ENCODE measurements around the gene KSR2.

KSR2 gene

DNA sequence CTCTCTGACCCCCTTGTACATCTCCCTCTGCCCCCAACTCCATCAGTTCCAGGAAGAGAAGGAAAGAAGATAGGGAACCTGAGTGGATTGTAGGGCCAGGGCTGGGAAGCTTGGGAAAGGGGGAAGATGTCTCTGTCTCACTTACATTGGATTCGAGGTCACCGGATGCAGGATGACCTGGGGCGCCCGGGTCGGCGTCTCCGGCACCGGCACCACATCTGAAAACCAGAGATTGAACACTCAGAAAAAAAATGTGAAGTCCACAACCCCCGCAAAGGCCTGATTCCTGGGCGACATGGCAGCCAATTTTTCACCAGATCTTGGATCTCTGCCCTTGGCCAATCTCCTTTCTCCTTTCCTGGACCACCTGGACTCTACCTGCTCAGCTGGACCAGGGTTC, 438.0 kb downstream of the KSR2 start:
- no peak overlapping the region for H3K4me3 ChIP-seq (ENCODE audit: low read depth, low read length)
- DNase-seq (ENCODE audit: low read depth): no peak
- TF ChIP-seq, protein P1, sequence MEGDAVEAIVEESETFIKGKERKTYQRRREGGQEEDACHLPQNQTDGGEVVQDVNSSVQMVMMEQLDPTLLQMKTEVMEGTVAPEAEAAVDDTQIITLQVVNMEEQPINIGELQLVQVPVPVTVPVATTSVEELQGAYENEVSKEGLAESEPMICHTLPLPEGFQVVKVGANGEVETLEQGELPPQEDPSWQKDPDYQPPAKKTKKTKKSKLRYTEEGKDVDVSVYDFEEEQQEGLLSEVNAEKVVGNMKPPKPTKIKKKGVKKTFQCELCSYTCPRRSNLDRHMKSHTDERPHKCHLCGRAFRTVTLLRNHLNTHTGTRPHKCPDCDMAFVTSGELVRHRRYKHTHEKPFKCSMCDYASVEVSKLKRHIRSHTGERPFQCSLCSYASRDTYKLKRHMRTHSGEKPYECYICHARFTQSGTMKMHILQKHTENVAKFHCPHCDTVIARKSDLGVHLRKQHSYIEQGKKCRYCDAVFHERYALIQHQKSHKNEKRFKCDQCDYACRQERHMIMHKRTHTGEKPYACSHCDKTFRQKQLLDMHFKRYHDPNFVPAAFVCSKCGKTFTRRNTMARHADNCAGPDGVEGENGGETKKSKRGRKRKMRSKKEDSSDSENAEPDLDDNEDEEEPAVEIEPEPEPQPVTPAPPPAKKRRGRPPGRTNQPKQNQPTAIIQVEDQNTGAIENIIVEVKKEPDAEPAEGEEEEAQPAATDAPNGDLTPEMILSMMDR (conservative IDR thresholded peaks at IDR 0.05; ENCODE audit: low read depth, low read length): no peak

- H3K4me3 ChIP-seq (ENCODE audit: low read depth, low read length): no peak overlapping the region
- DNase-seq (ENCODE audit: low read depth): no peak
- TF ChIP-seq, protein P1 (conservative IDR thresholded peaks at IDR 0.05; ENCODE audit: low read depth, low read length): no peak
Measured at GRCh38 chr12:117528538-117528937, 440.3 kb downstream of the KSR2 start.

DNA sequence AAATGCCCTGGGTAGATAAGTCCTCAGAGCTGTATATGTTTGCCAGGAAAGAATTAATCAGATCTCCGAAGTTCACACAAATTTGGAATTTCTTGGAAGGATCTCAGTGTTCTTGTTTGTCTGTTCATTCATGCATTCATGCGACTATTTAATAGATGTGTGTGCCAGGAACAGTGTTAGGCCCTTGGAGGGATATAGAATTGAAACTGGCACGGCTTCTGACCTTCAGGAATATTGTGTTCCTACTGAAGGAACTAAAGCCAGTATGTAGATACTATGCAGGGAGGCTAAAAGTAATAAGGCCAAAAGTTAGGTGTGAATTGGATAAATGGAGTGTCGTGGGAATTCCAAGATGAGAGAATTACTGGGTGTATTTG, 441.3 kb downstream of the KSR2 start:
- no peak for DNase-seq (ENCODE audit: low read depth)
- H3K4me3 ChIP-seq (ENCODE audit: low read depth, low read length): no peak overlapping the region
- TF ChIP-seq, protein P1 (conservative IDR thresholded peaks at IDR 0.05; ENCODE audit: low read depth, low read length): no peak

DNA sequence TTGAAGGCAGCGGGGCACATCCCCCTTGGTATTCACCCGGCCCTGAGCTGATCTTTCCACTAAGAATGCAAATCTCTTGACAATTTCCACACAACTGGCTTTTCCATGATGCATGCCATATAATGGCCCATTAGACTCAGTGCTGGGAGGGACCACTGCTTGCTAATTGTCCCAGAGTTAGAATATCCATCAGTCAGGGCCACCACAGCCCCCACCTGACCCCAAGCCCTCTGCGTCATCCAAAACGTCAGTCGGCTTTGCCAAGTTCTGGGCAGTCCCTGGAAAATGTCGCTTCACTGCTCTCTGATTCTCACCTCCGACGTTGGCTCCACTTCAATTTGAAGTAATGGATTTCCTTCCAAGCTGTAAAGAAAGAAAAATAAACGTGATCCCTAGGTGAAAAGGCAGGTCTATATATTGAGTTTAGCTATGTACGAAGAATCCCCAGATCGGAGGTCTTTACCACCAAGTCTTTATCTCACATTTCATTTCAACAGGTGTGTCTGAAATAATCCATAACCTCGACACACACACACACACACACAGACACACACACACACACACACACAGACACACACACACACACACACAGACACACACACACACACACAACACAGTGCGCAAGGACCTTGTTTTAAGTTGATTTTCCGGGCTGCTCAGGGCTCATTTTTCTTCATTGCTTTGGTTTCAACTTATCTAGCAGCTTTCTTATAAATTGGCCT, 441.9 kb downstream of the KSR2 start:
- H3K4me3 ChIP-seq (ENCODE audit: low read depth, low read length): no peak overlapping the region
- DNase-seq (ENCODE audit: low read depth): no peak
- TF ChIP-seq, protein P1 (conservative IDR thresholded peaks at IDR 0.05; ENCODE audit: low read depth, low read length): no peak

DNA sequence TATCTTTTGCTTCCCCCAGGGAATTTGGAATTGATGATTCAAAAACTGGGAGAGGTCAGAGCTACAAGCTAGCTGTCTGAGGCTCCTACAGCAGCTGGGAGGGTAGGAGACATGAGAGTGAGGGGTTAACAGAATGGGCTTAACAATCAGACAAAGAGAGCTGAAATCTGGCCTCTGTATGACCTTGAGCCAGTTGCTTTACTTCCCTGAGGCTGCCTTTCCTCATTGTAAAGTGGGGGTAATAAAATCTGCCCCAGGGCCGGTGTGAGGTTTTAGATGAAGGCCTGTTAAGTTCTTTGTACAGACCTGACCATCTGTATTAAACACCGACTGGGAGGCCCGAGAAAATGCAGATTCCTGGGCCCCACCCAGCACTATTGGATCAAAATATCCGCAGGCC, 443.0 kb downstream of the KSR2 start:
- TF ChIP-seq, protein P1 (conservative IDR thresholded peaks at IDR 0.05; ENCODE audit: low read depth, low read length): no peak

GRCh38 chr12:117524806-117525205, 444.0 kb downstream of the KSR2 start:
- H3K4me3 ChIP-seq (ENCODE audit: low read depth, low read length): no peak overlapping the region
- DNase-seq (ENCODE audit: low read depth): no peak
- TF ChIP-seq, protein P1 (conservative IDR thresholded peaks at IDR 0.05; ENCODE audit: low read depth, low read length): no peak

More for the DNA sequence above, 443.0 kb downstream of the KSR2 start:
- no peak overlapping the region for H3K4me3 ChIP-seq (ENCODE audit: low read depth, low read length)
- DNase-seq (ENCODE audit: low read depth): no peak

- TF ChIP-seq, protein P1 (conservative IDR thresholded peaks at IDR 0.05; ENCODE audit: low read depth, low read length): no peak
- no peak overlapping the region for H3K4me3 ChIP-seq (ENCODE audit: low read depth, low read length)
- no peak for DNase-seq (ENCODE audit: low read depth)
Measured at GRCh38 chr12:117523971-117524370, 444.8 kb downstream of the KSR2 start.

All from choroid plexus epithelial cell (primary cell).